ENCODE measurements around the gene ARHGAP22. TPM values are rescaled to one million over a fixed set of nuclear protein-coding genes. Genes with fewer than 3 reads are reported as not detected.

ARHGAP22 gene
- polyA plus RNA-seq, 1 of the 3 experiments (the other 2 are of a cell fraction), result 12.4 TPM

DNA sequence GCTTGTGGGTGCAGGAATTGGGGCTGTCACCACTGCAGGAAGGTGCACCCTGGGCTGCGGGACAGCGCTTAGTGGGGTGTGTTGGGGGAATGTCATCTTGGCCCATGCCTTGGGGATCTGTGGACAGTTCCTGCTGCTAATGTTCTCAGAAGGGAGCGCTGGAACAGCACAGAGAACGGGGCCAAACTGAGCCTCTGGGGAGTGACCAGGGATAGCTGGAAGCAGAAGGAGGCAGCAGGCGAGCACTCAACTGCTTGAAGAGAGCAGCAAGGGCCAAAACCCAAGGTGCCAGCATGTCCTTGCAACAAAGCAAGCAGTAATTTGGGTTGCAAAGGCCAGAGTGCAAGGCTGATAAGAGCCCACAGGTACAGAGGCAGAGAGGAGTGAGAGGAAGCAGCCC, 48.5 kb upstream of the ARHGAP22 start:
- peaks cover 0 to 7% of the 10 kb centered on the region in 2 experiments for H3K36me3 ChIP-seq (replicated peaks in 1 of 2; ENCODE audit: control insufficient read depth in 1 of 2, insufficient read depth in 2 of 2, low read length in 1 of 2)
- H3K27me3 ChIP-seq (ENCODE audit: insufficient read depth), result no peaks in the 10 kb centered on the region
- H3K9me3 ChIP-seq, result no peaks in the 10 kb centered on the region
- no peak overlapping the region for H2AFZ ChIP-seq (ENCODE audit: low read depth)
- H3K4me2 ChIP-seq, result peak overlapping the region; percentile 99; the same call in 1 of the 2 replicates
- H3K9ac ChIP-seq, result no peak overlapping the region
- peak overlapping the region in 1 of 2 experiments; percentile 22; a peak in 1 of 4 replicates for H3K4me3 ChIP-seq (ENCODE audit: low read depth in 2 of 2, low read length in 1 of 2)
- TF ChIP-seq CHD2 (IDR thresholded peaks at IDR 0.05; ENCODE audit: low read length, partially characterized antibody) (no peak), RCOR1 (IDR thresholded peaks at IDR 0.05; ENCODE audit: low read length) (no peak), ZBTB33 (IDR thresholded peaks at IDR 0.05; ENCODE audit: borderline replicate concordance, low read depth) (no peak), TEAD4 (IDR thresholded peaks at IDR 0.05; ENCODE audit: borderline replicate concordance, insufficient read depth) (no peak), FOSL2 (IDR thresholded peaks at IDR 0.05; ENCODE audit: borderline replicate concordance, low read depth) (no peak), SIN3A (IDR thresholded peaks at IDR 0.05; ENCODE audit: borderline replicate concordance, low read depth, low read length) (no peak), ELF1 (IDR thresholded peaks at IDR 0.05) (no peak), NFIC (IDR thresholded peaks at IDR 0.05; ENCODE audit: borderline replicate concordance) (no peak), JUND (IDR thresholded peaks at IDR 0.05) (no peak)
- no peak overlapping the region for H3K27ac ChIP-seq (ENCODE audit: low read depth in 2 of 2, low read length in 1 of 2)
- H3F3A ChIP-seq (replicated peaks; ENCODE audit: insufficient read depth), result no peaks in the 10 kb centered on the region
- CTCF ChIA-PET, result interaction anchor here (1.8 to 14.1 kb wide), 3 partner anchors 46 to 130 kb away, joined by 4 to 662 read pairs (median 60); no protein-coding TSS in a partner anchor
- no peaks in the 10 kb centered on the region for H4K20me1 ChIP-seq (ENCODE audit: insufficient read depth)
- no peak for DNase-seq
- WGBS (ENCODE audit: low lambda C conversion rate), result 100% methylated on average over 5 of the region's 5 CpGs
- peaks cover 5 to 17% of the 10 kb centered on the region in 2 experiments; a peak in 2 of 4 replicates for H3K4me1 ChIP-seq (ENCODE audit: control insufficient read depth in 1 of 2, insufficient read depth in 2 of 2, low read depth in 1 of 2, low read length in 1 of 2)
- no peaks in the 10 kb centered on the region for H3K9me2 ChIP-seq
- peaks cover 44% of the 10 kb centered on the region; the same call in 1 of the 2 replicates for H3K79me2 ChIP-seq (ENCODE audit: insufficient read depth)
- POLR2A ChIA-PET, result no interaction called here

GRCh38 chr10:48652344-48652743, 47.5 kb upstream of the ARHGAP22 start:
- Histone ChIP-seq H3K79me2 (ENCODE audit: insufficient read depth) (peaks cover 47% of the 10 kb centered on the region; the same call in 1 of the 2 replicates), H3K27ac (ENCODE audit: low read depth in 2 of 2, low read length in 1 of 2) (no peak overlapping the region), H3K9me2 (no peaks in the 10 kb centered on the region), H2AFZ (ENCODE audit: low read depth) (no peak overlapping the region), H3K9me3 (no peaks in the 10 kb centered on the region), H3K27me3 (ENCODE audit: insufficient read depth) (no peaks in the 10 kb centered on the region), H4K20me1 (ENCODE audit: insufficient read depth) (no peaks in the 10 kb centered on the region), H3K4me3 (ENCODE audit: low read depth in 2 of 2, low read length in 1 of 2) (no peak overlapping the region; a peak in 1 of 4 replicates), H3K4me1 (ENCODE audit: control insufficient read depth in 1 of 2, insufficient read depth in 2 of 2, low read depth in 1 of 2, low read length in 1 of 2) (peaks cover 5 to 16% of the 10 kb centered on the region in 2 experiments; a peak in 2 of 4 replicates), H3K36me3 (replicated peaks in 1 of 2; ENCODE audit: control insufficient read depth in 1 of 2, insufficient read depth in 2 of 2, low read length in 1 of 2) (peaks cover 0 to 10% of the 10 kb centered on the region in 2 experiments), H3K4me2 (peak overlapping the region; percentile 99; the same call in 1 of the 2 replicates), H3F3A (replicated peaks; ENCODE audit: insufficient read depth) (no peaks in the 10 kb centered on the region), H3K9ac (no peak overlapping the region; the same call in 1 of the 2 replicates)
- TF ChIP-seq FOSL2 (IDR thresholded peaks at IDR 0.05; ENCODE audit: borderline replicate concordance, low read depth) (no peak), ELF1 (IDR thresholded peaks at IDR 0.05) (no peak), SMC3 (IDR thresholded peaks at IDR 0.05; ENCODE audit: low read depth, low read length) (no peak), POLR2AphosphoS5 (IDR thresholded peaks at IDR 0.05; ENCODE audit: low read depth, low read length) (no peak), RFX5 (IDR thresholded peaks at IDR 0.05; ENCODE audit: low read length) (no peak), TAF1 (IDR thresholded peaks at IDR 0.05; ENCODE audit: borderline replicate concordance, low read depth, low read length) (no peak), GATA2 (CRISPR knock-in tag; IDR thresholded peaks at IDR 0.05) (no peak), FOXJ3 (CRISPR knock-in tag; IDR thresholded peaks at IDR 0.05) (no peak), CHD2 (IDR thresholded peaks at IDR 0.05; ENCODE audit: low read length, partially characterized antibody) (no peak), MXI1 (IDR thresholded peaks at IDR 0.05; ENCODE audit: low read depth, low read length) (no peak), SIN3A (IDR thresholded peaks at IDR 0.05; ENCODE audit: borderline replicate concordance, low read depth, low read length) (no peak), MAX (IDR thresholded peaks at IDR 0.05; ENCODE audit: low read depth) (no peak)
- TF ChIP-seq, protein P1, sequence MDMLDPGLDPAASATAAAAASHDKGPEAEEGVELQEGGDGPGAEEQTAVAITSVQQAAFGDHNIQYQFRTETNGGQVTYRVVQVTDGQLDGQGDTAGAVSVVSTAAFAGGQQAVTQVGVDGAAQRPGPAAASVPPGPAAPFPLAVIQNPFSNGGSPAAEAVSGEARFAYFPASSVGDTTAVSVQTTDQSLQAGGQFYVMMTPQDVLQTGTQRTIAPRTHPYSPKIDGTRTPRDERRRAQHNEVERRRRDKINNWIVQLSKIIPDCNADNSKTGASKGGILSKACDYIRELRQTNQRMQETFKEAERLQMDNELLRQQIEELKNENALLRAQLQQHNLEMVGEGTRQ (IDR thresholded peaks at IDR 0.05; ENCODE audit: borderline replicate concordance, low read depth, low read length), result no peak
- ChIA-PET POLR2A (no interaction called here), CTCF (interaction anchor here (0.8 to 14.1 kb wide), 3 partner anchors 13 to 98 kb away, joined by 3 to 662 read pairs (median 4); no protein-coding TSS in a partner anchor)
- 97% methylated on average over 4 of the region's 4 CpGs for WGBS (ENCODE audit: low lambda C conversion rate)
- DNase-seq, result no peak
